ENCODE measurements around the gene ZNF593. TPM values are rescaled to one million over a fixed set of nuclear protein-coding genes. Genes with fewer than 3 reads are reported as not detected.

The ZNF593 gene
- total and polyA plus RNA-seq, 9 of the 15 experiments (the other 6 are each of a cell fraction or from before 2014, with no cell fraction given), result 9.8 to 334 (median 48.2) TPM

GRCh38 chr1:26122988-26123973 lies 46.4 kb upstream of the ZNF593 start (continued):
- peak; percentile 93 for TF ChIP-seq ATF3 (IDR thresholded peaks at IDR 0.05)
- TF ChIP-seq ATF3 (CRISPR knock-in tag; conservative IDR thresholded peaks at IDR 0.05), result peak; percentile 76
- TF ChIP-seq EHMT2 (IDR thresholded peaks at IDR 0.05), result peak; percentile 81
- 0 out of 2 replicates have a peak, but pooled peaks have one; percentile 75 for TF ChIP-seq ZNF589 (CRISPR knock-in tag; IDR thresholded peaks at IDR 0.05; ENCODE audit: low read depth)
- peak; percentile 81 for TF ChIP-seq MTA3 (IDR thresholded peaks at IDR 0.05; ENCODE audit: borderline replicate concordance)
- TF ChIP-seq ATF7 (IDR thresholded peaks at IDR 0.05), result peak; percentile 78; the same call in 1 of the 2 replicates
- TF ChIP-seq ATF2 (CRISPR knock-in tag; IDR thresholded peaks at IDR 0.05), result no peak
- peak; percentile 3; the same call in 1 of the 2 replicates for TF ChIP-seq SPI1 (IDR thresholded peaks at IDR 0.05; ENCODE audit: borderline replicate concordance, low read depth, low read length)
- no peak for TF ChIP-seq ZNF408 (CRISPR knock-in tag; IDR thresholded peaks at IDR 0.05; ENCODE audit: low read depth)
- TF ChIP-seq ZNF407 (IDR thresholded peaks at IDR 0.05; ENCODE audit: low read depth), result no peak
- TF ChIP-seq CREB5 (CRISPR knock-in tag; IDR thresholded peaks at IDR 0.05), result peak; percentile 14; the same call in 1 of the 2 replicates
- 0 out of 2 replicates have a peak, but pooled peaks have one; percentile 22 for TF ChIP-seq RAD51 (IDR thresholded peaks at IDR 0.05; ENCODE audit: borderline replicate concordance, low read depth)
- TF ChIP-seq HLTF (IDR thresholded peaks at IDR 0.05), result no peak
- no peak for TF ChIP-seq ZNF586 (CRISPR knock-in tag; conservative IDR thresholded peaks at IDR 0.05)
